CD1c-positive myeloid dendritic cell (primary cell): ENCODE measurements around the gene NTMT2.
"Not testable (repeated sequence)": the region's sequence is repeated elsewhere in the genome, so short reads cannot be mapped to it uniquely, and the experiment has no call there.

Source experiments
- DNase-seq: peaks from one replicate; pipeline ENCODE4 v3.0.0-alpha.2; 2016; ENCODE audit errors: extremely low spot score

NTMT2 gene

GRCh38 chr1:170145770-170146676, at the start of gene NTMT2:
Gene NTMT2, plus strand, starts transcription at chr1:170145959. Its CDS starts 149 bp downstream, at chr1:170146108.
- no peak for DNase-seq

- no peak for DNase-seq
Observed at GRCh38 chr1:170095976-170096748, 49.6 kb upstream of the NTMT2 start.

GRCh38 chr1:170096806-170097340, 48.9 kb upstream of the NTMT2 start:
- no peak for DNase-seq

GRCh38 chr1:170097449-170097948, 48.3 kb upstream of the NTMT2 start:
- DNase-seq = no peak

- DNase-seq = not testable (repeated sequence)
Observed at GRCh38 chr1:170113140-170113539, 32.6 kb upstream of the NTMT2 start.

GRCh38 chr1:170114906-170115305, 30.9 kb upstream of the NTMT2 start:
- no peak for DNase-seq

- no peak for DNase-seq
Observed at GRCh38 chr1:170122366-170122765, 23.4 kb upstream of the NTMT2 start.

- DNase-seq = no peak
Observed at GRCh38 chr1:170125269-170125668, 20.5 kb upstream of the NTMT2 start.

GRCh38 chr1:170126696-170127095, 19.1 kb upstream of the NTMT2 start:
- no peak for DNase-seq

GRCh38 chr1:170131450-170131849, 14.3 kb upstream of the NTMT2 start:
- no peak for DNase-seq

- no peak for DNase-seq
Observed at GRCh38 chr1:170131984-170132383, 13.8 kb upstream of the NTMT2 start.

GRCh38 chr1:170133766-170134495, 11.8 kb upstream of the NTMT2 start:
- DNase-seq = no peak

- DNase-seq = no peak
Observed at GRCh38 chr1:170134521-170134920, 11.2 kb upstream of the NTMT2 start.

- DNase-seq = no peak
Observed at GRCh38 chr1:170140371-170140770, 5.4 kb upstream of the NTMT2 start.

GRCh38 chr1:170145061-170145460, 698 bp upstream of the NTMT2 start:
- no peak for DNase-seq

- DNase-seq = no peak
Observed at GRCh38 chr1:170146720-170147263, 1.0 kb downstream of the NTMT2 start.

GRCh38 chr1:170149241-170149640, 3.5 kb downstream of the NTMT2 start:
- no peak for DNase-seq

GRCh38 chr1:170150016-170150415, 4.3 kb downstream of the NTMT2 start:
- DNase-seq = no peak

GRCh38 chr1:170150921-170151320, 5.2 kb downstream of the NTMT2 start:
- no peak for DNase-seq

GRCh38 chr1:170153417-170153816, 7.7 kb downstream of the NTMT2 start:
- no peak for DNase-seq

GRCh38 chr1:170155055-170155454, 9.3 kb downstream of the NTMT2 start:
- no peak for DNase-seq
